Measurements from ENCODE around the gene KNDC1.
"Not testable (repeated sequence)": the region's sequence is repeated elsewhere in the genome, so short reads cannot be mapped to it uniquely, and the experiment has no call there.

KNDC1 gene

GRCh38 chr10:133261726-133262325 is 101.8 kb downstream of the KNDC1 start:
- DNase-seq (ENCODE audit: low read depth) = peak; percentile 49
- TF ChIP-seq CTCF (conservative IDR thresholded peaks at IDR 0.05; ENCODE audit: control insufficient read depth, insufficient read depth, low read depth, low read length) = no peak
- H3K4me3 ChIP-seq (ENCODE audit: control insufficient read depth, low read depth, low read length) = peak overlapping the region; percentile 41

- no peak overlapping the region for H3K4me3 ChIP-seq (ENCODE audit: control insufficient read depth, low read depth, low read length)
- no peak for DNase-seq (ENCODE audit: low read depth)
- no peak for TF ChIP-seq CTCF (conservative IDR thresholded peaks at IDR 0.05; ENCODE audit: control insufficient read depth, insufficient read depth, low read depth, low read length)
Measured at GRCh38 chr10:133262696-133263095, 102.7 kb downstream of the KNDC1 start.

GRCh38 chr10:133263674-133264073 is 103.7 kb downstream of the KNDC1 start:
- no peak for DNase-seq (ENCODE audit: low read depth)
- TF ChIP-seq CTCF (conservative IDR thresholded peaks at IDR 0.05; ENCODE audit: control insufficient read depth, insufficient read depth, low read depth, low read length) = no peak
- H3K4me3 ChIP-seq (ENCODE audit: control insufficient read depth, low read depth, low read length) = no peak overlapping the region

GRCh38 chr10:133264461-133264860 is 104.4 kb downstream of the KNDC1 start:
- no peak overlapping the region for H3K4me3 ChIP-seq (ENCODE audit: control insufficient read depth, low read depth, low read length)
- no peak for DNase-seq (ENCODE audit: low read depth)
- no peak for TF ChIP-seq CTCF (conservative IDR thresholded peaks at IDR 0.05; ENCODE audit: control insufficient read depth, insufficient read depth, low read depth, low read length)

GRCh38 chr10:133265052-133265451 is 105.0 kb downstream of the KNDC1 start:
- not testable (repeated sequence) for DNase-seq (ENCODE audit: low read depth); H3K4me3 ChIP-seq (ENCODE audit: control insufficient read depth, low read depth, low read length)

GRCh38 chr10:133266056-133266795 is 106.2 kb downstream of the KNDC1 start:
- no peak for DNase-seq (ENCODE audit: low read depth)
- no peak for TF ChIP-seq CTCF (conservative IDR thresholded peaks at IDR 0.05; ENCODE audit: control insufficient read depth, insufficient read depth, low read depth, low read length)
- no peak overlapping the region for H3K4me3 ChIP-seq (ENCODE audit: control insufficient read depth, low read depth, low read length)

- no peak for TF ChIP-seq CTCF (conservative IDR thresholded peaks at IDR 0.05; ENCODE audit: control insufficient read depth, insufficient read depth, low read depth, low read length)
- H3K4me3 ChIP-seq (ENCODE audit: control insufficient read depth, low read depth, low read length) = no peak overlapping the region
- DNase-seq (ENCODE audit: low read depth) = no peak
Measured at GRCh38 chr10:133267293-133267692, 107.3 kb downstream of the KNDC1 start.

Data from fibroblast of mammary gland (primary cell).